AG08396 (cell line): ENCODE results near the gene FIGLA.

Experiments
- DNase-seq: peaks from one replicate; pipeline ENCODE4 v3.0.0; 2012; ENCODE audit warnings: low spot score, mixed read lengths

The FIGLA gene

DNA sequence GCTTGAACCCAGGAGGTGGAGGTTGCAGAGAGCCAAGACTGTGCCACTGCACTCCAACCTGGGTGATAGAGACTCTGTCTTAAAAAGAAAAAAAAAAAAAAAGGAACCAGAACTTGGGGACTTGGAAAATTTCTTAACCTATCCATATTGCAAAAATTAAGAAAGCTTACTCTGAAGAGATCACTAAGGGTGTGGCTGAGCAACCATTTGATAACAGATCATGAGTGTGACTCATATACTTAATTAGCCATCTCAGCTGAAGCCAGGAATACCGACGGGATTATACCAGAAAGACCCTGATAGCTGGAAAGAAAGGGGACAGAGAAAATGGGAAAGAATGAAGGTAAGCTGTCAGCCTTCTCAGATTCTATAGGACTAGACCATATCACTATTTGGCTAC lies 15.3 kb downstream of the FIGLA start:
- DNase-seq: no peak

DNA sequence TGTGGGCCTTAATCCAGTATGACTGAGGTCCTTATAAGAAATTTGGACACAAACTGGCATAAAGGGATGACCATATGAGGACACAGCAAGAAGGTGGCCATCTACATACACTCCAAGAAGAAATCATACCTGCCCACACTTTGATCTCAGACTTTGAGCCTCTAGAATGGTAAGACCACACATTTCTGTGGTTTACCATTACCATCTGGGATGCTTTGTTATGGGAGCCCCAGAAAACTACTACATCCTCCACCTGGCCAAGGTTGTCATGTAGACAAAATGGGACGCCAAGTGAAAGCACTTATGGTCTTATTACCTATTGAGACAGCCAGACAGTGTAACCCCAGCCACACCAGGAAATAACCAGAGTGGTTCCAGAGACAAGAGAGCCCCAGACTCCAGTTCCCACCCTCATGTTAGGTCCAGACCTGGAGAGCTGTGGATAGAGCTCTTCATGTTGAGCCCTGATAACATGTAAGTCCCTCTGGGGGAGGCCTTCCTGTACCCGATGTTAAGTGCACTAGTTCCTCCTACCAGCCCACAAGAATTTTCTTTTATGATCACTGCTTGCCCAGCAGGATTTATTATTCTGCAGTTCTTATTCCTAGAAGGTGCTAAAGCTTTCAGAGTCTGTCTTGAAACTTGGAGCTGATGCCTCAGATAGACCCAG lies 17.8 kb downstream of the FIGLA start:
- no peak for DNase-seq

DNA sequence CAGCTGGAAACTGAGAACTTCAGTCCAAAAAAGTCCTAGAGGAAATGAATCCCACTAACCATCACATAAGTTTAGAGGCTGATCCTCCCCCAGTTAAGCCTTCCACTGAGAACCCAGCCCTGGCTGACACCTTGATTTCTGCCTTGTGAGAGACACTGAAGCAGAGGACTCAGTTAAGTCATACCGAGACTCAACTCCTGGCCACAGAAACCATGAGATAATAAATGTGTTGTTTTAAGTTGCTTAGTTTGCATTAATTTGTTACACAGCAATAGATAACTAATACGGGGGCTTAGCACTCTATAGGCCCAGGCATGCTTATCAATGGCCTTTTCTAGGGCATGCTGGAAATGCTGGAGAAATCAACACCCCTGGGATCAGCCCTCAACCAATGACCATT lies 19.0 kb downstream of the FIGLA start:
- DNase-seq: no peak

DNA sequence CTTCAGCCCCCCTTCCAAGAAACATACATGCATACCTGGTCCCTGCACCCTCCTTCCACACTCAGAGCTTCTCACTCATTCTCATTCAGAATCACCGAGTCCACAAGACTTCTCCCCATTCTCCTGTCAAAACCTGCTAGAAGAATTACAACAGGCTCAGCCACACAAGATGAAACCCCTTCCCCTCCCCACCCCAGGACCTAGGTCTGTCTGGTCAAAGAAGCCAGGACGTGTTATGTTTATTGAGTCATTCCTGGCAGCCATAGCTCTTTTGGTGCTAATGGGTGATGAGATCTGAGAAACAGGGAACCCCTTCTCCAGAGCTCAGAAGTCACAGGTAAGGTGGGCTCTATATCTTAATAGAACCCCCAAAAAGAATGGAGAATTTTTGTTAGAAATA lies 21.0 kb downstream of the FIGLA start:
- no peak for DNase-seq

DNA sequence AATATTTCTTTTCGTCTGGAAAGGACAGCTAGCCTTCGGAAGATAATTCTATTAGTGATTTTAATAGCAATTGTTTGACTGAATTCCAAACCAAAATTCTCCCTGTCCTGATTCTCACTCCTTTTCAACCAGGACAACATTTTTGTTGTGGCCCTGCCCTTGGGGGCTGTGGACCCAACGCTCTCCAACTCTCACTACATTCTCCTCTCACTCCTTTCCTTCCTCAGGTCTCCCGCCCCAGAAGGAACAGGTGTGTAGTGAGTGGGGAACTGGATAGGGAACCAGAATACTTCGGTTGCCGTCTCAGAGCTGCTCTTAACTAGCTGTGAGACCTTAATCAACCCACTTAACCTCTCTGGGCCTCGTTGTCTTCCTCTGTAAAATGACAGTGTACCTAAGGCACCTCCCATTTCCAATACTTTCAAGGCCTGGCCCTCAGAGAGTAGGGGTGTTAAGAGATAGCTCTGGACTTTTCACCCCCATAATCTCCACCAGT lies 21.8 kb downstream of the FIGLA start:
- no peak for DNase-seq

DNA sequence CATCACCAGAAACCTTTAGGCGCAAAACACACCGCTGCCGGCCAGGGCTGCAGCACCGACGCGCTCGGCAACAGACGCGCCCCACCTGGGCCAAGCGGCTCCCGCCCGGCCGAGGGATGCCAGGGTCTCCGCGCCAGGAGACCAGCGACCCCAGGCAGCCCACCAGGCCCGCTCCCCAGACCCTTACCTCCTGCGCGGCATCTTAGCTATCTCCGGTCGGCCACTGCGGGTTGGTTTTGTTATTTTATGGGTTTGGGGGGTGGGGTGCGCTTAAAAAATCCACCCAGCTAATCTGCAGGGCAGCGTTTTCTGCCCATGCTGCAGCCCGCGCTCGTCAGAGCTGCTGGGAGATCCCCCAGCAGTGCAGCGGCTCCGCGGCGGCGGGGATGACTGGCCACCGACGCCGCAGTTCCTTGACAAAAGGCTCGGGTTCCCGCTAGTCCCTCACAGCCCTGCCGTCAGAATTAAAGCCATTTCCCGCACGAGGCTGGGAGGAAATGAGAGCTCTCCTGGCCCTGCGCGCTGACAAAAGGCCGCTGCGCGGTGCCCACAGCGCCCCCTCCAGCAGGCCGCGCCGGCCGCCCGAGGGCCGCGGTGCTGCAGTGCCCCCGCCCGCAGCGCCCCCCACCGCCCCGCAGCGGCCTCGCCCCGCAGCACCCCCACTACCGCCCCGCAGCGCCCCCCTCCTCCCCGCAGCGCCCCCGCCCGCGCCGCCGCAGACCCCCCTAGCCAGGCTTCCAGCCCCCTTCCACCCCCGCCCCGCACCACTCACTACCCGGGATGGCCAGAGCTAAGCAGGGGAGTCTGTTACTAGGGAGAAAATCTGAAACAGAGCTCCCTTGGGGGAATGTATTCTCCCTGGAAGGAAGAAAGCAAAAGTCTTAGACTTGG lies 22.5 kb downstream of the FIGLA start, which contains the start of gene ADD2:
Gene ADD2 (minus strand): TSS at position 502 of the 891 bp plus-strand sequence. CDS start 61,792 bp downstream, outside the sequence.
- DNase-seq: peak; percentile 46

DNA sequence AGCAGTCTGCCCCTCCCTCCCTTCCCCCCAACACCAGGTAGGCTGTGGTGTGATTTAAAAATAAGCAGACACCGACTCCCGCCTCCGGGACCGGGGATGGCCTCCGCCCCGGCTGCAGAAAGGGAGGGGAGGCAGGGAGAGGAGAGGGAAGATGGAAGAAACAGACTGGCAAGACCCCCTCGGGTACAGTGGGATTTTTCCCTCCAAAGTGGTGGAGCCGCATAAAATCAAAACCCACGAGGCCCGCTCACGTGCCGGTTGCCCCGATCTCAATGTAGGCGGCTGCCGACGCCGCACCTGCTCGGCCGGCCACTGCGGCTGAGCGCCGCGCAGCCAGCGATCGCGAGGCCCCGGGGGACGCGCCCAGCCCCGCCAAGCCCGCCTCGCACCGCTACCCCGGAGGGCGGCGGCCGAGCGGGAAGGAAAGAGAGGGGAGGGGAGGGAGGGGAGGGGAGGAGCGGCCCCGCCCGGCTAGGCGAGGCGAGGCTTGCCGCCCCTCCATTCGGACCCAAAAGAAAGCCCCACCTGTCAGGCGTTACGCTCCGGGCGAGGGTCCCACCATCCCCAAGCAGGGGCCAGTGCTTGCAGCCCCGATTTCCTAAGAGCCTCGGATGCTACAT lies 23.3 kb downstream of the FIGLA start:
- DNase-seq: no peak

DNA sequence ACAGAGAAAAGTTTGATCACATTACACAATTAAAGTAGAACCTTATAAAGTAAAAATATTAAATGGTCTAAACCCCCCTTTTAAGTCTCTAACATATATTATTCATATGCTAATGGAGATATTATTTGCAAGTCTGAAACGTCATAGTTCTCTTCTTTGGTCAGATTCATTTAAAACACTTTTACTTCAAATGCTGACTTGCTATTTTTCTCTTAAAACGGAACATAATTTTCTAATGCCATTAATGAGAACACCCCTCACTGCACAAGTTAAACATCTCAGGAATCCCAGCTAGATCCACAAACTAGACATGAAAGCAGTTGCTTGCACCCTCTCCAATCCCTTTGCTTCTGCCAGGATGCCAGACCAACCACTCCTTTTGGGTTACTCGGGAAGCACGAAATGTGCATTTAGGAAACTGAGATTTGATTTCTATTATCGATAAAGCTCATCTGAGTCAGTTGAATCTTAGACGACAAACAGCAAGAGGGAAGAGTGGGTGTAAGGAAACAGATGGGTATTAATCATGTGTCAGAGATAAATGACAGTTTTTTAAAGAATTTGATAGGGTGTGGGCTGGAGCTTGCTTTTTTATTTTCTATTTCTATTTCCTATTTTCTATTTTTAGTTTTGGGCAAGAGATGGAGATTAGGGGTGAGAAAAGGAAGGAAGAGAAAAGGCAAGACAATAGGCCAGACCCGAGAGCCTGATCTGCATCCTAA lies 23.9 kb downstream of the FIGLA start:
- DNase-seq: no peak

DNA sequence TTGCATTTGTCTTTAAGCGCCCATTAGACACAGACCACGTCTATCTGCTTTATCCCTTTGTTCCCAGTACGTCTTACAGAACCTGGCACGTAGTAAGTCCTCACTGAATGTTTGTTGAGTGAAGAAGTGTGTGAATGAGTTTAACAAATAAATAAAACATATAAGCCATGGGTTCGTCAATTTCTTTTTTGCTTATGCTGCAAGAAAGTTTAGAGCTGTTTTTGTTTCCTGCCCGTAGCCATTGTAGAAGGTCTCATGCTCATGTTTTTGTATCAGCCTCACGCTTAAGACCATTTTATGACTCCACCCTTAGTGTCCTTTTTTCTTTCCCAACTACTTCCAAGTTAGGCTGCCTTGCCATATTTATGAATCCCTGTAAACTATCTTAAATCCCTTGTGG lies 24.9 kb downstream of the FIGLA start:
- no peak for DNase-seq

DNA sequence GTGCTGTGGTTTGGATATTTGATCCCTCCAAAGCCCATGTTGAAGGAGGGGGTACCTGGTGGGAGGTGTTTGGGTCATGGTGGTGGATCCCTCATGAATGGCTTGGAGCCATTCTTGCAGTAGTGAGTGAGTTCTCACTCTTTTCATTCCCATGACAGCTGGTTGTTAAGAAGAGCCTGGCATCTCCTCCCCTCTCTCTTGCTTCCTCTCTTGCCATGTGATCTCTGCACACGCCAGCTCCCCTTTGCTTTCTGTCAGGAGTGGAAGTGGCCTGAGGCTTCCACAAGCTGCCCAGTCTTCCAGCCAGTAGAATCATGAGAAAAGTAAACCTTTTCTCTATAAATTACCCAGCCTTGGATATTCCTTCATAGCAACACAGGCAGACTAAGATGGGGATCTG lies 31.0 kb downstream of the FIGLA start:
- DNase-seq: no peak

DNA sequence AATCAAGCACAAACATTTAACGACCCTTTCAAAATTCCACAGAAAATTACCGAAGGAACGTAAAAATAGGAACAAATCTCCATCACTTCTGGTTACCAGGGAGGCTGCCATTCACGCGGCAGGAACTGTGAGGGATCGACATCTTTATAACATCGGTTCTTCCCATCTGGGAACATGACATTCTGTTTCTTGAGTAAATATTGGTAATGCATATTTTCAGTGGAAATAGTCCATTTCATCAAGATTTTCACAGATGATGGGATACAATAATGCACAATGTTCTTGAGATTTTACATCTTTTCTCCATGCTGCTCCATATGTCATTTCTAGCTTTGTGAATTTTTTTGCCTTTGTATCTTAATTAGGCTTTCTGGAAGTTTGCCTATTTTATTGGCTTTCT lies 32.5 kb downstream of the FIGLA start:
- DNase-seq: no peak

DNA sequence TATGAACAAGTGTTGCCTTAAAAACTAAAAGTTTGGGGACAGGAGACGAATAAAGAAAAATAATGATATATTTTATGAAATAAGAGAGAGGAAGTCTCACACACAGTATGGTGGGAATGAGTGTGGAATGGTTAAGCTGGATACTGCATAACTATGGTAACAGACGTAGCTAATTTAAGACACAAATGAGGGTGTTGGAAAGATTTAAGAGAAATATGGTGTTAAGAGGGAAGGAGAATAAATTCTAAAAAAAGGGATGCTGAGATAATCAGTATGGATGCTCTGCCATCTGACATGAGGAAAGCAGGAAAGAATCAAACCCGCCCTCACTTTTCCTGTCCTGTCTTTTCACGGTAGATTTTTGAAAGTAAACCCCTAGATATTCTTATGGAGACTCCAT lies 33.1 kb downstream of the FIGLA start:
- DNase-seq: no peak

DNA sequence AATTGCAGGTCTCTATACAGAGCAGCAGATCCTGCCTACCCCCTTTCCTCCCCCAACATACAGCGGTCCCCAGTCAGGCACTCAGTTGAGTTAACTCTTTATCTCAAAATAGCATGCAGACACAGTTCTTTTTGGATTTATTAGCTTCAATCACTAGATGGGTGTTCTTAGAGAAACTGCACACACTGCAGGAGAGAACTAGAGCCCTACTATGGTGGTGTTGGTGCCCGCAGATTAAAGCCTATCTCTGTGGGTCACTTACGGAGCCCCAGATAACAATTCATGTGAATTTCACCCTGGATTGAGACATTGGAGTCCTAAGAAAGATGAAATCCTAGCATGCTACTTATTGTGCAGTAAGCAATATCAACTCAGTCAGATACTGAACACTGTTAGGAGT lies 34.3 kb downstream of the FIGLA start:
- no peak for DNase-seq

DNA sequence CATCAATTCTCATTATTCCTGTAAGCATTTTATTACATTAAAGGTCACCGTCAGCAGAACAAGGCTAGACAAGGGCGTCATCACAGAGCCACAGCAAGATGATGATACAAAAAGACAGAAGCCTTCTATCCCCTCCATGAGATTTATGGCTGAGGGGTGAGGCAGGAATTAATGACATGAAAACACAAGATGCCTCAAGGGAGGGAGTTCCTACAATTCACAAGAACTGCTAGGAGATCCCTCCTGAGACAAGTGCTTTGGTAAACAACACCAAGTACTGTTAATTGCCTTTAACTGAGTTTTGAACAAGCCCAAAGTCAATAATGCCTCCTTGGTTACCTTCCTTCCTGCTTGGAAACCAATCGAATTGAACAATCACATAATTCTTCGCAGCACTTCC lies 36.5 kb downstream of the FIGLA start:
- no peak for DNase-seq

DNA sequence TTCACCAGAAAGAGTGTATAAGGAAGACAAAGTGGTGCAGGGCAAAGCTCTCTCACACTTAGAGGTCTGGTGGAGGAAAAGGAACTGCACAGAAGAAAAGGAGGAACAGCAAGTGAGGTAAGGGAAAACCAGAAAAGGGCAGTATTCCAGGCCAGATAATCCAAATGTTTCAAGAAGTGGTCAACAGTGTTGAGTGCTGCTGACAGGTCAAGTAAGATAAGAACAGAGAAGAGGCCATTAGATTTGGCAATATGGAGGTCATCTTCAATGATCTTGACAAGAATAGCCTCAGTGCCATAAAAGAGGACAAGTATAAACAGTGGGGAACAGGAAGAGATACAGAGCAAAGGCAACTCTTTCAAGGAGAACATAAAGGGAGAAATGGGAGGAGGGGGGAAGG lies 37.4 kb downstream of the FIGLA start:
- DNase-seq: no peak

DNA sequence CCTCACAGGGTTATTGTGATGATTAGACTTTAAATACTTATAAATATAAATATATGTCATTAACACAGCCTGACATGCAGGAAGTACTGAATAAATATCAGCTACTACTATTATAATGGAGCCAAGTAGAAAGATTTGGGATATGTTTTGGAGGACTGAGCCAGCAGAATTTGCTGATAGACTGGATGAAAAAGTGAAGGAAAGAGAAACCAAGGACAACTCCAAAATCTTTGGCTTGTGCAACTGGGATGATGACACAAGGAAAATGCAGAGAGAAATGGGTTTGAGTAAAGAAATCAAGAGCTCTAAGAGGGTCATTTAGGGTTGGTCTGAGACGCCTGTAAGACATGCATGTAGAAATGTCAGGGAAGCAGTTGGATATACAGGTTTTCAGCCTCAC lies 38.0 kb downstream of the FIGLA start:
- DNase-seq: no peak

DNA sequence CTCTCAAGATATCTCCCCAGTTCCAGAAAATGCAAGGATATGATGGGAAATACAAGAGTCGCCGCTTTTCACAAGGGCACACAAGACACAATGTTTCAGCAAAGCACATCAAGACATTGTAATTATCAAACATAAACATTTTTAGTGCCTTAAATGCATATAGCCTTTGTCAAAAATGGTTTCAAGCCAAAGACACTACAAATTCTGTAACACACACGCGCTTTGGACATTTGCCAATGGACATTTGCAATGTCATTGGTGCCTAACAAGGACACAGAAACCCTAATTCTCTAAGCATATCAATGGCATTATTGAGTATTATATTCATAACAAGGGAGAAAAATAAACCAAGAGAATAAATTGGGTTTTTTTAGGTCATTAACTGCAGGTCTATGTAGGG lies 38.6 kb downstream of the FIGLA start:
- no peak for DNase-seq

DNA sequence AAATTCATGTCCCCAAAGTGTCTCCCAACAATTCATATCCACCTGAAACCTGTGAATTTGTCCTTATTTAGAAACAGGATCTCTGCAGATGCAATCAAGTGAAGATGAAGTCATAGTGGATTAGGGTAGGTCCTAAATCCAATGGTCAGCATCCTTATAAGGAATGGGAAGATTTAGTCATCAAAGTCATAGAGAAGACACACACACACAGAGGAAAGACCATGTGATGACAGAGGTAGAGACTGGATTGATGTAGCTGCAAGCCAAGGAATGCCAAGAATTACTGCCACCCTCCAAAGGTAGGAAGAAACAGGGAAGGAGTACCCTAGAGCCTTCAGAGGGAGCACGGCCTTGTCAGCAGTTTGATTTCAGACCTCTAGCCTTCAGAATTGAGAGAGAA lies 40.1 kb downstream of the FIGLA start:
- DNase-seq: no peak

DNA sequence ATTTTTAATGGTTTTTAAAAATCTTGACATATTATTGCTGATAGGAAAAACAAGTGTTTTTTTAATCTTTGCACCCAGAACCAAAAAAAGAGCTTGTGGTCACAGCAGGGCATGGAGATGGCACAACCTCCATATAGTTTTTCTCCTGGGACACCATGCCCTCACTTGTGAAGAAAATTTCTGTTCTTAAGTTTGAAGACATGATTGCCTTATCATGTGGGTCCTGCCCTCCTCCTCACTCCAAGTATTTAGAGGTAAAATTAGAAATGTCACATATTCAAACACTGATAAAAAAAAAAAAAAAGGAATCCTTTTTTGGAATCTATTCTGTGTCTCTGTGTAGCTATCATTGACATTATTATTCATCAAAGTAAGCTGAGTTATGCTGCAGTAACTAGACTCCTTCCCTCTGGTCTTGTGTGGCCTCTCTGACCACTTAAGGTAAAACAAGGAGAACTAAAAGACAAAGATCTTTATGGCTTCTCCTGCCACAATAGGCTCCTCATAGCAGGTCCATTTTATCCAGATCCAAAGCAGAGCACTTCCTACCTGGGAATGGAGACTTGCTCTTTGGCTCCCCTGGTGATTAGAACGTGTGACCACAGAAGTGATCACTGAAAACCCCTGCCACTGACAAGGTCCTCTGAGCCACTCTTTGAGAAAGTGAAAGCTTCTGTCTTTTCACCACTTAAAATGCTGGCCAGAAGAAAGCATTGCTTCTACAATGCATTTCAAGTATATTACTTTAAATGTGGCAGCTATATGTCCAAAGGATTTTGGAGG lies 42.2 kb downstream of the FIGLA start:
- no peak for DNase-seq

DNA sequence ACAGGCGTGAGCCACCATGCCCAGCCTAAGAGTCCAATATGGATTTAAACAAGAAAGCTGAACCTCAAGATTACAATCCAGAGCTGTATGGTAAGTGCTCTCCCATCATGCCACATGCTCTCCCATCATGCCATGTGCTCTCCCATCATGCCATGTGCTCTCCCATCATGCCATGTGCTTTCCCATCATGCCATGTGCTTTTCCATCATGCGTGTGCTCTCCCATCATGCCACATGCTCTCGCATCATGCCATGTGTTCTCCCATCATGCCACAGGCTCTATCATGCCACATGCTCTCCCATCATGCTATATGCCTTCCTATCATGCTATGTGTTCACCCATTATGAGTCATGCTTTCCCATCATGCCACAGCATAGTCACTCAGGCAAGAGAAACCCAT lies 43.2 kb downstream of the FIGLA start:
- no peak for DNase-seq
